ENCODE data around the gene NEU2.

DNA sequence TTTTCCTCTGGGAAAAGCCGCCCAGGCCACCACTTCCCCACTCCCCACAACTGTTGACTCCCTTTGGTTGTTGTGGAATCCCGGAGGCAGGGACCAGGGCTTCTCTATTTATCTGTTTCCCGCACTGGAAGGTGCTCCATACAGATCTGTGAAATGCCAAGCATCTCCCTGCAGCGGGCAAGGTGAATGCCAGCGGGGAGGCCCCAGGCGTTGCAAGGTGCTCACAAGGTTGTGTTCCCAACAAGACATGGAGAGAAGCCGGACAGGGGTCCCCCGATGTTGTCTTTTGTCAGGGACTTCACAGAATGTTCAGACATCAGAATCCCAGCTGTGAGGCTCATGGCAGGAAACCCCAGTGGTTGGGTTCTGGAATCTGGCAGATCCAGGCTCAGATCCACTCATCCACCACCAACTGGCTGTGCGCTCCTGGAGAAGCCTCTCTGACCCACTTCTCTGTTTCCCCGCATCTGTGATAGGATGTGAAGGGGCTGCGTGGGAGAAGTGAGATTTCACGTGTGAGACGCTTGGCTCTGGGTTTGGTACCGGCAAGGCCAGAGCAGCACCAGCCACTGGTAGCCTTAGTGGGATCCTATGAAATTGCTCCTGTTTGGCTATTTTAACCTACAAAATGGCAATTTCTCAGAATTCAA is 8.6 kb upstream of the NEU2 start:
- TF ChIP-seq, protein P1, sequence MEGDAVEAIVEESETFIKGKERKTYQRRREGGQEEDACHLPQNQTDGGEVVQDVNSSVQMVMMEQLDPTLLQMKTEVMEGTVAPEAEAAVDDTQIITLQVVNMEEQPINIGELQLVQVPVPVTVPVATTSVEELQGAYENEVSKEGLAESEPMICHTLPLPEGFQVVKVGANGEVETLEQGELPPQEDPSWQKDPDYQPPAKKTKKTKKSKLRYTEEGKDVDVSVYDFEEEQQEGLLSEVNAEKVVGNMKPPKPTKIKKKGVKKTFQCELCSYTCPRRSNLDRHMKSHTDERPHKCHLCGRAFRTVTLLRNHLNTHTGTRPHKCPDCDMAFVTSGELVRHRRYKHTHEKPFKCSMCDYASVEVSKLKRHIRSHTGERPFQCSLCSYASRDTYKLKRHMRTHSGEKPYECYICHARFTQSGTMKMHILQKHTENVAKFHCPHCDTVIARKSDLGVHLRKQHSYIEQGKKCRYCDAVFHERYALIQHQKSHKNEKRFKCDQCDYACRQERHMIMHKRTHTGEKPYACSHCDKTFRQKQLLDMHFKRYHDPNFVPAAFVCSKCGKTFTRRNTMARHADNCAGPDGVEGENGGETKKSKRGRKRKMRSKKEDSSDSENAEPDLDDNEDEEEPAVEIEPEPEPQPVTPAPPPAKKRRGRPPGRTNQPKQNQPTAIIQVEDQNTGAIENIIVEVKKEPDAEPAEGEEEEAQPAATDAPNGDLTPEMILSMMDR (IDR thresholded peaks at IDR 0.05): no peak
- TF ChIP-seq POLR2AphosphoS5 (IDR thresholded peaks at IDR 0.05) (no peak), POLR2A (IDR thresholded peaks at IDR 0.05; ENCODE audit: low read depth) (no peak)
